HG03457 (cell line): ENCODE measurements around the gene ANO1.
"Not testable (repeated sequence)": the region's sequence is repeated elsewhere in the genome, so short reads cannot be mapped to it uniquely, and the experiment has no call there.

Experiments used
- ATAC-seq: cut with Tn5 transposase; IDR thresholded peaks from one replicate; pipeline ENCODE4 v1.9.1; 2021; ENCODE audit warnings: moderate number of reproducible peaks; ENCODE audit not compliant: unreplicated experiment

The ANO1 gene

DNA sequence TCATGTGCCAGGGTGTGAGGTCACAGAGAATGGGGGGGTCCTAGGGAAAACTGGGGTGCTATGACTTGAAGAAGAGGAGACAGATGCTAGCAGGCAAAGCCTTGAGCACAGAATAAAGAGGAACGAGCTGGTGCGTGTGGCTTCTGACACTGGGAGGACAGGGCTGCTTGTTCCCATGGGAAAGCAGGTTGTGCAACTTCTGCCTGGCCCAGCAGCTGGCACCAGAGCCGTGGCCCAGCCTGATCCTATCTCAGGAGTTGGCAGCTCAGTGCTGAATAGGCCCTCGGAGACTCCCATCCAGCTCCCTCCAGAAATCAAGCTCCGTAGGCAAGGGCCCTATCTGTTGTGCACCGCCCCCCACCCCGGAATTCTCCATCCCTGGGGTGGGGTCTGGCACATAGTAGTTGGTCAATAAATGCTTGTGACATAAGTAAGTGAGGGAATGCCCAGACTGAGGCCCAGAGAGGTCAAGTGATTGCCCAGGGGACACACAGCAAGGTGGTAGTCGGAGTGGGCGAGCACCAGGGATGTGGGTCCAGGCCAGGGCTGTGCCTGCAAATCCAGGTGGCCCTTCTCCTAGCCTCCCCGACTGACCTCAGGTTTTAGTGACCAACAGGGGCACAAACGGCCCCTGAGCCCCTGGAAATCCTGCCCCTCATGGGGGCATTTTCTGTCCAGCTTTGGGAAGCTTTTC lies 105.5 kb downstream of the ANO1 start:
- ATAC-seq, result no peak

DNA sequence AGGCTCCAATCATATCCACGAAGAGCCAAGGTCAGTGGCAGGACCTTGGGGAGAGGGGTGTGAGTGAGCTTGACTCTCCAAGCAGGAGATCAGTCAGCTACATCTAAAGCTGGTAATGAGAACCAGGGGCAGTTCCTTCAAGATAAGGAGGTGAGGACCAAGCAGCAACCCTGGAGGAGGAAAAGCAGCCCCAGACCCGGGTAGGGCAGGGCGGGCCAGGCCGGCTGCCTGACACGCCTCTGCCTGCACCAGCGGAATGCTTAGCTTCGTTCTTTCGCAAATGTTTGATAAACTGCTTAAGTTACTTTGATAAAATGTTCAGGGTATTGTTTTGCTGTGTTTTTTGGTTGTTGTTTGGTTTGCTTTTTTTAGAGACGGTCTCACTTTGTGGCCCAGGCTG lies 106.3 kb downstream of the ANO1 start:
- no peak for ATAC-seq

DNA sequence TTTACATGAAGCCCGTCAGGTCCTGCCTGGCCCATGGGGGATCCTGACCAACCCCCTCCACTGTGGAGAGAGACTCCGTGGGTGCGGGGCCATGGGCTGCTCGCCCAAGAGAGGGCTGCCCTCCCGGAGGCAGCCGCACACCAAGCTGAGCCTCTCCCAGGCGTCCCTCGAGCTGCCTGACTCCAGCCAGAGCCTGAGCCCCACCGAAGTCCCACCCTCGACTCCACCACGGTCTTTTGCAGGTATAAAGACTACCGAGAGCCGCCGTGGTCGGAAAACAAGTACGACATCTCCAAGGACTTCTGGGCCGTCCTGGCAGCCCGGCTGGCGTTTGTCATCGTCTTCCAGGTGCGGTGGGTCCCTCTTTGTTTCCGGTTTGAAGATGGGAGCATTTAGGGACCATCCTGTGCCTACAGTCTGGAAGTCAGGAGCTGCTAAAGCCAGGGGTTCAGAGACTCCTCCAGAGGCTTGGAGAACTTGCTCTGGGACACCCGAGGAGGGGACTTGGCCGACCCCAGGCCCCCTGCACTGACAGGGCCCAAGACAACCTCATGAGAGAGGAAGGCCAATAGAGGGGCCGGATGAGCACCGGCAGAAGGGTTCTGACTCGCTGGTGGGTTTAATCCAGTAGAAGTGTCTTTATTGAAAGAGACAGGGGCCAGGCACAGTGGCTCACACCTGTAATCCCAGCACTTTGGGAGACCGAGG lies 107.4 kb downstream of the ANO1 start:
- ATAC-seq, result no peak

DNA sequence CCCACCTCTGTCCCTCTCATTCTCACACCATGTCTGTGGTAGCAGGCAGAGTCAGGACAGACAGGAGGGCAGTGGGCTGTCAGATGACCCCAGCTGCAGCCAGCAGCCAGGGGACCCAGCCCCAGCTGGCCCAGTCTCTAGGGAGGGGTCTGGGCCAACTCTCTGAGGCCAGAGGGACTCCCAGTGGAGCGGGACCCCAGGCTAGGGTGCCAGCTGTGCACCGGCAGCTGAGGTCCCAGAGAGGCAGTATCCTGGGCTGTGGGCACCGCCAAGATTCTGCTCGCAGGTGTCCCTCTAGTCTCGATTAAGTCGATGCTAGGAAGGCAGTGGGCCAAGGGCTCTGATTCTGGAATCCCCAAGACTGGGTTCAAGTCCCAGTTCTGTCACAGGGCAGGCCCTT lies 108.3 kb downstream of the ANO1 start:
- no peak for ATAC-seq

DNA sequence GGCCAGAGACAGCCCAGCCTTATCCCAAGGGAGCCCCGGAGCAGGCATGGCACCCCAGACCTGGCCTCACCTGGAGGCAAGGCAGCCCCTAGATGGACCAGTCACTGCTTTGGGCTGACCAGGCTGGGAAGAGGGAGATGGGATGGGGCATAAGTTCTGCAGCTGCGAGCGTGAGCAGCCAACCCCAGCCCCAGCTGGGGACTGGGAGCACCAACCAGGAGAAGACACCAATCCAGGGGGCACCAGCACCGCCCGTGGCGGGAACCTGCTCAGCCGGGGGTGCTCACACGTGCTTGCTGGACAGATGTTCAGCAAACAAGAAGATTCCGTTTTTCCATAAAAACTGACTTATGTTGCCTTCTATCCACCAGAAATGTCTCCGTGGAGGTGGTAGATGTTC lies 108.8 kb downstream of the ANO1 start:
- no peak for ATAC-seq

DNA sequence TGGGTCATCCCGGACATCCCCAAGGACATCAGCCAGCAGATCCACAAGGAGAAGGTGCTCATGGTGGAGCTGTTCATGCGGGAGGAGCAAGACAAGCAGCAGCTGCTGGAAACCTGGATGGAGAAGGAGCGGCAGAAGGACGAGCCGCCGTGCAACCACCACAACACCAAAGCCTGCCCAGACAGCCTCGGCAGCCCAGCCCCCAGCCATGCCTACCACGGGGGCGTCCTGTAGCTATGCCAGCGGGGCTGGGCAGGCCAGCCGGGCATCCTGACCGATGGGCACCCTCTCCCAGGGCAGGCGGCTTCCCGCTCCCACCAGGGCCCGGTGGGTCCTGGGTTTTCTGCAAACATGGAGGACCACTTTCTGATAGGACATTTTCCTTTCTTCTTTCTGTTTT lies 109.7 kb downstream of the ANO1 start:
- ATAC-seq, result no peak

DNA sequence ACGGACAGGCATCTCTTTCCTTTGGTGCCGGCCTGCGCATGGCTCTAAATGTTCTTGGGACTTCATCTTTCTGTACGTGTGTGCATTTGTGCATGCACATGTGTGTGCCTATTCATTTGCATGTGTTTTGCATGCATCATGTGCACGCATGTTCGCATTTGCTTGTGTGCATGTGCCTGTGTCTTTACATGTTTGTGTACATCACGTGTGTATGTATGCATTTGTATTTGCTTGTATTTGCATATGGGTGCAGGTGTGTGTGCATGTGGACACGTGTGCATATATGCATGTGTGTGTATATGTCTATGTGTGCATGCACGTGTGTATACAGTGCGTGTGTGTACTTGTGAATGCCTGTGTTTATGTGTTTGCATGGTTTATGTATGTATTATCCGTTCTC lies 111.5 kb downstream of the ANO1 start:
- no peak for ATAC-seq

DNA sequence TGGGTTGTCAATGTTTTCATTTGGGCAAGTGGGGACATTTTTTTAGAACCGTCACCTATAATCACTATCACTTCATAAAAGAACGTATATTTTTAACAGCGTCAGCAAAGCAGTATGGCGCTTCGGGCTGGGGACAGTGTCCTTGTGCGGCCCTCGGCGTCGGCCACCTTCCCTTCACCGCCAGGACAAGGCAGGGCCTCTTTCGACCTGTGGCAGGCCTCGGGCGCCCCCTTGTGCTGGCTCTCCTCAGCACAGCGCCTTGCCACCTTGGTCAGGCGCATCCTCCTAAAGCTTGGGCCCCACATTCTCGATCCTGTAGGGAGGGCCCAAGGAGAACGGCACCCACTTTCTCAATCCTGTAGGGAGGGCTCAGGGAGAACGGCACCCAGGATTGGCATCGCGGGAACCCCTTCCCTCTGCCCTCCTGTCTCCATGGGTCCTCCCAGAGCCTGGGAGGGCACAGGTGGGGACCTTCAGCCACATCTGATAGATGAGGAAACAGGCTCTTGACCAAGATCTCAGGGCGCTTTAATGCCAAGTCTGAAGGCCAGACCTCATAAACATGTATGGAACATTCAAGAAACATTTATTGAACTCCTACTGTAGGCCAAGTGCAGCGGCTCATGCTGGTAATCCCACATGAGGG lies 113.5 kb downstream of the ANO1 start:
- no peak for ATAC-seq

DNA sequence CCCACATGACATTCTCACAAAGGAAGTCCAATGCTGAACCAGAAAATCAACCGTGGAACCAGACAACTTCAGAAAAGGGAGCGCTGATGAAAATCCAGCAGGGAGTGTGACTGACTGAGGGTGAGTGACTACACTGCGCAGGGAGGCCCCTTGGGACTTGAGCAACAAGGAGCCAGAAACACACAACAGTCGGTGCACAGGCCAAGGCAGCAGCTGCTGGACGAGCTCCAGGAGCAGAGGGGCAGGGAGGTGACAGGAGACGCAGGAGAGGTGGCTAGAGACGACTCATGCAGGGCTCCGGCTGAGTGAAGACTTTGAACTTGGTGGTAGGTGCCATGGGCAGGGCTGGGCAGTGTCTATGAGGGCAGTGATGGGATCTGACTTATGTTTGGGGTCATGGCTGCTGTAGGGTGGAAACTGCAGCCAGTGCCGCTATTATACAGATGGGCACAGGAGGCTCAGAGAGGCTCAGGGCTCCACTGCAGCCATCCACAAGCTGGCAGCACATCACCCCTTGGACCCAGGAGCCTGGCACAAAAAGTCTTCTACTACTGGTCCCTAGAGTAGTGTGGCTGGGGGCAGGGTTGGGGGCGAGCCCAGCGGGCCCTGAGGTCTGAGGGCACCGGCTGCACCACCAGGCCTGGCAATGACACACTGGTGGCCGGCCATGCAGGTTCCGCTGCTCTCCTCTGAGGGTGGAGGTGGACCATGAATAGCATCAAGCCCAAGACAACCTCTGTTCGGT lies 114.7 kb downstream of the ANO1 start:
- no peak for ATAC-seq

DNA sequence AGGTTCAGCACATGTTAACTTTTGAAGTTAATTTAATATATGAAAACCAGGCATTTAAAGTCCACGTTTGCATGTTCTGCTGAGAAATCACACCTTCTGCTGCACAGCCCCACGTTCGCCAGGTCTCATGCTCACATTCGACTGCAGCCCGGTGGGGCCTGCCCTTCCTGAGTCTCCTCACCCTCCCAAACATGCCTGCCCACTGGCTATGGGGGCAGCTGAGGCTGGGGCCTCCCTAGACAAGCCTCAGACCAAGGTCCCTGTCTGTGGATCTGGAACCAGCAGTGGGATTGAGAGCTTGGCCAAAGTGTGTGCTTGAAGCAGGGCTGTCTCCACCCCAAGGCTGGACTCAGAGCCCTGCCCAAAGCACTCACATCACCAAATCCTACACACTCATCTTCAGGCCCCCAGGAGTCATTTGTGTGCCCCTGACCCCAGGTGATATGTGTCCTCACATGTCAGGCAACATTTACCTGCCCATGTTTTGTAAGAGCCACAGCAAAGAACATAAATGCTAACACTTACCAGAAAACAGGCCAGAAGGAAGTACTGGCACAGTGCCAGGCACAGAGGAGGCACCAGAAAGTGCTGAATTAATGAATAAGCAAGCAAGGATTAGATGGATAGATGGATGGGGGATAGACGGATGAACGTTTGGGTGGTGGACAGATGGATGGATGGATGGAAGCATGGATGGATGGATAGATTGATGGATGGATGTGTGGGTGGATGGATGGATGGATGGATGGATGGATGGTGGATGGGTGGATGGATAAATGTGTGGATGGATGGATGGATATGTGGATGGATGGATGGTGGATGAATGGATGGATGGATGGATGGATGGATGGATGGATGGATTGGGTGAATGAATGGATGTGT lies 115.5 kb downstream of the ANO1 start:
- ATAC-seq, result no peak

DNA sequence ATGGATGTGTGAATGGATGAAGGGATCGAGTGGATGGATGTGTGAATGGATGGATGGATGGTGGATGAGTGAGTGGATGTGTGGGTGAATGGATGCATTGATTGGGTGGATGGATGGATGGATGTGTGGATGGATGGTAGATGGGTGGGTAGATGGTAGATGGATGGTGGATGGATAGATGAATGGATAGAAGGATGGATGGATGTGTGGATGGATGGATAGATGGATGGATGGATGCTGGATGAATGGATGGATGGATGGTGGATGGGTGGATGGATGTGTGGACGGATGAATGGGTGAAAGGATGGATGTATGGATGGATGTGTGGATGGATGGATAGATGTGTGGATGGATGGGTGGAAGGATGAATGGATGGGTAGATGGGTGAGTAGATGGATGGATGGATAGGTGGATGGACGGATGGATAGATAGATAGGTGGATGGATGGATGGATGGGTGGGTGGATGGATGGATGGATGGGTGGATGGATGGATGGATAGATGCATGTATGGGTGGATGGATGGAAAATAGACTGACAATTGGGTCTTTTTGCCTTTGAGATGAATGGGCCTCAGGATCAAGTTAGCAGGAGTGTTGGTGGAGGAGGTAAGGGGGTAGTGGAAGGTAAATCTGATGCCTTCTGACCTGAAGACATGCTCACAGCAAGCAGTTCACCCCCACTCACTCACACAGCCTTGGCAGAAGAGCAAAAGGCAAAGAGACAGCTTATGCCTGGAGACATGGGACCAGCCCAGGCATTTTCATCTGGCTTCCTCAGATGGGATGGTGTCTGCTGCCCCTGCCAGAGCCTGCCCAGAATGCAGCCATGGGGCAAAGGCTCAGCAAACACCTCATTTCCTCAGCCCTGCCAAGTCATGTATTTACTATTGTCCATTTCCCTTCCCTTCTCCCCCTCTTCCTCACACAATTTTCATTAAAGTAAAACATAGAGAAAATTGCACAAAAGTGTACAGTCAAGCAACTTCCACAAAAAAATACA lies 117.0 kb downstream of the ANO1 start:
- ATAC-seq, result no peak

DNA sequence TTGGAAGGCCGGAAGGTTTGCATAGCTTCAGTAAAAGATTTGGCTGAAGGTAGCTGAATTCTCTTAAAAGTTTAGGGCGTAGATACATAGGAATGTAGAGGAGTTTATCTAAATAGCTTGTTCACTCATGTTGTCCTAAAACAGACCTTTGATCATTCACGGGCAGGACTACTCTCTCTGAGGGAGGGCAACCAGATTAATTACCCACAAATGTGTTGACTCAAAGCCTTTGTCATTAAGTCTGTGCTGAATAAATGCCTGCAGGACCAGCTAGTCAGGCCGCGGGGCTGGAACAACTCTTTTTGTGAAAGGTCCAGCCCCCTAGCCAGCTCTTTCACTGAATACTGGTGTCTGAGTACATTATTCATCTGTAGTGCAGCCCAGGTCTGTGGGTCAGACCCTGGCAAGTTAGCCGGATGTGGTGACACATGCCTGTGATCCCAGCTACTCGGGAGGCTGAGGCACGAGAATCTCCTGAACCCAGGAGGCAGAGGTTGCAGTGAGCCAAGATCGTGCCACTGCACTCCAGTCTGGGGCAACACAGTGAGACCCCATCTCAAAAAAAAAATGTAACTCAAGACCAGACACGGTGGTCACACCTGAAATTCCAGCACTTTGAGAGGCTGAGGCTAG lies 122.2 kb downstream of the ANO1 start:
- ATAC-seq, result no peak

DNA sequence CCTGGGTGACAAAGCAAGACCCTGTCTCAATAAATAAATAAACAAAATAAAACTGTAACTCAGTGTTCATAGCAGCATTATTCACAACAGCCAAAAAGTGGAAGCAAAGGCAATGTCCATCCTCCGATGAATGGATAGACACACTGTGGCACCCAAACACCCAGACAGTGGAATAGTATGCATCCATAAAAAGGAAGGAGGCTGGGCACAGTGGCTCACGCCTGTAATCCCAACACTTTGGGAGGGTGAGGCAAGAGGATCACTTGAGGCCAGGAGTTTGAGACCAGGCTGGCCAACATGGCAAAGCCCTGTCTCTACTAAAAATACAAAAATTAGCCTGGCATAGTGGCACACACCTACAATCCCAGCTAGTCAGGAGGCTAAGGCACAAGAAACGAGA lies 122.9 kb downstream of the ANO1 start:
- not testable (repeated sequence) for ATAC-seq

DNA sequence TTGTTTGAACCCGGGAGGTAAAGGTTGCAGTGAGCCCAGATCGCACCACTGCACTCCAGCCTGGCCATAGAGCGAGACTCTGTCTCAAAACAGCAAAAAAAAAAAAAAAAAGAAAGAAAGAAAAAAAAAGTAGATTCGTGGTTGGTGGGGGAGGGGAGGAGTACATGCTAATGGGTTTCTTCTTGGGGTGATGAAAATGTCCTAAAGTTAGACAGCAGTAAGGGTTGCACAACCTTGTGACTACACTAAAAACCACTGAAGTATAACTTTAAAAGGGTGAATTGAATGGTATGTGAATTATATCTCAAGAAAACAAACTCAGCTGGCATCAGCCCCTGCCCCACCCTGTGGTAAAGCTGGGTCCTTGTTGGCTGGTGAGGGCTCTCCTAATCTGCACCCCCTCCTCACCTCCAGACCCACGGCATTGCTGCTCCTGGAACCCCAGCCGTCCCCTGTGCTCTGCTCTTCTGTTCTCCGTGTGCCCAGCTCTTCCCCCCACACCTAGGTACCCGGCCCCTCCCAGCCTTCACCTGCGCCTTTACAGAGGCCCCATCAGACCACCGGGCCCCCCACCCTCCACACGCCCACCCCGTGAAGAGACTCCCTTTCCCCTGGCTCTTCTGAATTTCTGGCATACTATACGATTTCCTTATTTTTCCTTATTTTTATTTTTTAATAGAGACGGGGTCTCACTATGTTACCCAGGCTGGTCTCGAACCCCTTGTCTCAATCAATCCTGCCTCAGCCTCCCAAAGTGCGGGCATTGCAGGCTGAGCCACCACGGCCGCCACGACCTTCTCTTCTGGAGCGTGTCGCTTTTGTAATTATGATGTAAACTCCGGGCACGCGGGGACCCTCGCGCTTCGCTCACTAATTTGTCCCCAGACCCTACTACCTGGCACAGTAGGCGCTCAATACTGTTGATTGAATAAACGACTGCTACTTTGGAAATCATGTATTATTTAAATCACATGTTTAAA lies 124.1 kb downstream of the ANO1 start:
- ATAC-seq, result no peak

DNA sequence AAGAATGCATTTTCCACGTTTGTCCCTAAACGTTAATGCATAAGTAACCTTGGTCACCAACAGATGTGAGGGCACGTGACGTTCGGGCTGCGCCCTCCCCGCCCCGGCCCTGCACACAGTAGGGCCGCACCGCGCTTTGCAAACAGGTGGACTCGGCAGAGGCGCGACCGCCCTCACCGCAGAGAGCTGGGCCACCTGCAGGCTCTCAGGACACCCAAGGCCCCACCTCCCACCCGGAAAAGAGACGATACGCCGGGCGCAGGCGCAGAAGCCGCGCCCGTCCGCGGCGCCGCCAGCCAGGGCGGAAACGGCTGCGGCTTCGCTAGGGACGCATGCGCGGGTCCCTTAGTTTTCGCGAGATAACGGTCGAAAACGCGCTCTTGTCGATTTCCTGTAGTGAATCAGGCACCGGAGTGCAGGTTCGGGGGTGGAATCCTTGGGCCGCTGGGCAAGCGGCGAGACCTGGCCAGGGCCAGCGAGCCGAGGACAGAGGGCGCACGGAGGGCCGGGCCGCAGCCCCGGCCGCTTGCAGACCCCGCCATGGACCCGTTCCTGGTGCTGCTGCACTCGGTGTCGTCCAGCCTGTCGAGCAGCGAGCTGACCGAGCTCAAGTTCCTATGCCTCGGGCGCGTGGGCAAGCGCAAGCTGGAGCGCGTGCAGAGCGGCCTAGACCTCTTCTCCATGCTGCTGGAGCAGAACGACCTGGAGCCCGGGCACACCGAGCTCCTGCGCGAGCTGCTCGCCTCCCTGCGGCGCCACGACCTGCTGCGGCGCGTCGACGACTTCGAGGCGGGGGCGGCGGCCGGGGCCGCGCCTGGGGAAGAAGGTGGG lies 125.0 kb downstream of the ANO1 start, which contains the start of gene FADD:
Gene FADD (plus strand): TSS at position 377 of the 831 bp plus-strand sequence. CDS start 164 bp downstream, at position 541.
- peak; percentile 42 for ATAC-seq

DNA sequence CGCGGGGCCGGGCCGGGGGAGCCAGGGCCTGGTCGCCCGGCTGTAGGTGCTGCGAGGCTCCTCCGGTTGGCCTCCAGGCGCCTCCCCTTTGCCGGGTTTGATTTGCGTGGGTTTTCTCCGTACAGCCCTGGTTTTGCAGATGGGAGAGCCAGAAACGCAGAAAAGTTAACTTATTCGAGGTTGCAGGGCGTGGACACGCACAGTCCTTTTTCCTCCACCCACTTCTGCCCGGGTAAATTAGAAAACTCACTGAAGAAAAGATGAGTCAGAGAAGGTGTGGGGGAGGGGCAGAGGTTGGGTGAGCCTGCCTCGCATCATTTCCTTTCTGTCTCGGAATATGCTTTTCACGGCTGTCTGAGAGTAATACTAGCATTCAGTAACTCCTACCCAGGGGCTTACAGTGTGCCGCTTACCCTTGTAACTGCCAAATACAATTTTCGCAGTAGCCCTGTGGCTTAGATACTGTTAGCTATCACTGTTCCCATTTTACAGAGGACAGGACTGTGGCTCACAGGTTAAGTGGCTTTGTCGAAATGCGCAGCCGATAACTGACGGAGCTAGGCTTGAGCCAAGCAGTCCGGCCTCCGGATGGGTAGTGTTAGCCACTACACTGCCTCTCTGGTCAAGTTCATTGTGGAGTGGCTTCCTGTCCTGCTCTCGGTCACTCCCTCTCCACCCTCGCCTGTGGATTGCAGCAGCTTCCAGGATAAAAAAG lies 125.8 kb downstream of the ANO1 start:
- peak; percentile 38 for ATAC-seq
